GM12878 (cell line): ENCODE measurements around the gene HTD2.

ENCODE experiments used
- GABPA ChIP-seq: IDR thresholded peaks from 2 replicates; pipeline ENCODE4 v1.6.1; 2014; ENCODE audit warnings: antibody characterized with exemption, low read depth, mild to moderate bottlenecking, inconsistent platforms
- KDM1A ChIP-seq: fragments of 200-600 bp; sonication (generic); IDR thresholded peaks from 2 replicates; pipeline ENCODE4 v1.6.1; 2016; ENCODE audit warnings: borderline replicate concordance
- NFIC ChIP-seq: IDR thresholded peaks from 2 replicates; pipeline ENCODE4 v1.6.1; 2012; ENCODE audit warnings: low read depth, mild to moderate bottlenecking, inconsistent platforms, low read length, moderate library complexity
- NFYB ChIP-seq: IDR thresholded peaks from 2 replicates; pipeline ENCODE4 v1.6.1; 2011; ENCODE audit warnings: low read depth, mild to moderate bottlenecking, low read length, improper control_type of control experiment, moderate library complexity; ENCODE audit not compliant: insufficient read depth
- NR2F1 ChIP-seq: fragments of 450-650 bp; conservative IDR thresholded peaks from 2 replicates; pipeline ENCODE4 v1.6.1; 2017; ENCODE audit warnings: mild to moderate bottlenecking
- POLR2A ChIP-seq: IDR thresholded peaks from 2 replicates; pipeline ENCODE4 v1.6.1; 2011; ENCODE audit warnings: low read depth, mild to moderate bottlenecking, low read length
- POLR2AphosphoS5 ChIP-seq: IDR thresholded peaks from 2 replicates; pipeline ENCODE4 v1.6.1; 2011; ENCODE audit warnings: mild to moderate bottlenecking, low read length, inconsistent platforms
- RAD51 ChIP-seq: fragments of 450-650 bp; IDR thresholded peaks from 2 replicates; pipeline ENCODE4 v1.6.1; 2016; ENCODE audit warnings: moderate library complexity, mild to moderate bottlenecking, inconsistent platforms
- SMAD1 ChIP-seq: fragments of 450-650 bp; IDR thresholded peaks from 2 replicates; pipeline ENCODE4 v1.6.1; 2018; ENCODE audit warnings: mild to moderate bottlenecking, low read depth; ENCODE audit not compliant: partially characterized antibody
- SUZ12 ChIP-seq: fragments of 200-600 bp; sonication (generic); IDR thresholded peaks from one replicate; pipeline ENCODE4 v1.6.1; 2018; ENCODE audit warnings: antibody characterized with exemption, mild to moderate bottlenecking; ENCODE audit not compliant: unreplicated experiment
- TF ChIP-seq, protein P1 (sequence below), 3 experiments: IDR thresholded peaks in 2 of 3; conservative IDR thresholded peaks in 1 of 3; 2 replicates each; pipeline ENCODE4 v1.5.1; 2011; ENCODE audit warnings: low read depth in 3 of 3, low read length in 3 of 3, mild to moderate bottlenecking in 3 of 3, control low read depth in 2 of 3, moderate library complexity in 2 of 3, inconsistent platforms in 1 of 3, mixed read lengths in 1 of 3; ENCODE audit not compliant: control insufficient read depth in 2 of 3, insufficient read depth in 1 of 3; ENCODE audit errors: extremely low read depth in 1 of 3

DNA sequence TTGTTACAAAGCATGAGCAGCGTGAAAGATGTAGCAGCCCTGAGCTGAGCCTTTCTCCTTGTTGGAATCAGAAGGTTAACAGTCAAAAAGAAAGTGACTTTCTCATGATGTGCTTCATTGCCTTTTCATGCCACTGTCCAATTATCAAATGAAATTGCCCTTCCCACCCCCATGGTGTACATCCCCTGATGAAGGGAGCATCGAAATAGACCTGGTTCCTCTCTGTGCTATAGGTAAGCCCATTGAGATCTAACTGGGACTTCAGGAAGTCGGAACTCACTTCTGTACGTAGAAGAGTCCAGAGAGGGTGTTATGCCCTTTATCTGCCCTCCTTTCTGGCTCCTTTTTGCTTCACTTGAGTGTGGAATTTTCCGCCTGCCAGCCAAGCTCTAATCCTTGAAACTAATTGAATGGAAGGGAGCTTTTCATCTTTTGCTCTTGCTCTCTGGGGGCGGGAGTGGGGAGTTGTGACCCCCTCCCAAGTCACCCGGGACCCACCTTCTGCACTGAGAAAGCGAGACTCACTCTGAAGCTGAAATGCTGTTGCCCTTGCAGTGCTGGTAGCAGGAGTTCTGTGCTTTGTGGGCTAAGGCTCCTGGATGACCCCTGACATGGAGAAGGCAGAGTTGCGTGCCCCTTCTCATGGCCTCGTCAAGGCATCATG lies 47.8 kb upstream of the HTD2 start:
- TF ChIP-seq, protein P1, sequence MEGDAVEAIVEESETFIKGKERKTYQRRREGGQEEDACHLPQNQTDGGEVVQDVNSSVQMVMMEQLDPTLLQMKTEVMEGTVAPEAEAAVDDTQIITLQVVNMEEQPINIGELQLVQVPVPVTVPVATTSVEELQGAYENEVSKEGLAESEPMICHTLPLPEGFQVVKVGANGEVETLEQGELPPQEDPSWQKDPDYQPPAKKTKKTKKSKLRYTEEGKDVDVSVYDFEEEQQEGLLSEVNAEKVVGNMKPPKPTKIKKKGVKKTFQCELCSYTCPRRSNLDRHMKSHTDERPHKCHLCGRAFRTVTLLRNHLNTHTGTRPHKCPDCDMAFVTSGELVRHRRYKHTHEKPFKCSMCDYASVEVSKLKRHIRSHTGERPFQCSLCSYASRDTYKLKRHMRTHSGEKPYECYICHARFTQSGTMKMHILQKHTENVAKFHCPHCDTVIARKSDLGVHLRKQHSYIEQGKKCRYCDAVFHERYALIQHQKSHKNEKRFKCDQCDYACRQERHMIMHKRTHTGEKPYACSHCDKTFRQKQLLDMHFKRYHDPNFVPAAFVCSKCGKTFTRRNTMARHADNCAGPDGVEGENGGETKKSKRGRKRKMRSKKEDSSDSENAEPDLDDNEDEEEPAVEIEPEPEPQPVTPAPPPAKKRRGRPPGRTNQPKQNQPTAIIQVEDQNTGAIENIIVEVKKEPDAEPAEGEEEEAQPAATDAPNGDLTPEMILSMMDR (IDR thresholded peaks at IDR 0.05 in 2 of 3, conservative IDR thresholded peaks at IDR 0.05 in 1 of 3; ENCODE audit: control insufficient read depth in 2 of 3, extremely low read depth in 1 of 3, insufficient read depth in 1 of 3, low read depth in 3 of 3, low read length in 3 of 3): no peak
- TF ChIP-seq POLR2A (no peak), SMAD1 (no peak), SUZ12 (no peak), POLR2AphosphoS5 (no peak), KDM1A (no peak), GABPA (no peak), NR2F1 (no peak), NFIC (no peak), RAD51 (no peak), NFYB (no peak)
